PFSK-1 (cell line): ENCODE results near the gene AKT2.

Experiments used
- POLR2AphosphoS5 ChIP-seq: IDR thresholded peaks from 2 replicates; pipeline ENCODE4 v1.6.1; 2012; ENCODE audit warnings: low read depth, mild to moderate bottlenecking, control low read depth, low read length, moderate library complexity
- SIN3A ChIP-seq: IDR thresholded peaks from 2 replicates; pipeline ENCODE4 v1.6.1; 2012; ENCODE audit warnings: mild to moderate bottlenecking, low read length, moderate library complexity, borderline replicate concordance; ENCODE audit not compliant: insufficient read depth

DNA sequence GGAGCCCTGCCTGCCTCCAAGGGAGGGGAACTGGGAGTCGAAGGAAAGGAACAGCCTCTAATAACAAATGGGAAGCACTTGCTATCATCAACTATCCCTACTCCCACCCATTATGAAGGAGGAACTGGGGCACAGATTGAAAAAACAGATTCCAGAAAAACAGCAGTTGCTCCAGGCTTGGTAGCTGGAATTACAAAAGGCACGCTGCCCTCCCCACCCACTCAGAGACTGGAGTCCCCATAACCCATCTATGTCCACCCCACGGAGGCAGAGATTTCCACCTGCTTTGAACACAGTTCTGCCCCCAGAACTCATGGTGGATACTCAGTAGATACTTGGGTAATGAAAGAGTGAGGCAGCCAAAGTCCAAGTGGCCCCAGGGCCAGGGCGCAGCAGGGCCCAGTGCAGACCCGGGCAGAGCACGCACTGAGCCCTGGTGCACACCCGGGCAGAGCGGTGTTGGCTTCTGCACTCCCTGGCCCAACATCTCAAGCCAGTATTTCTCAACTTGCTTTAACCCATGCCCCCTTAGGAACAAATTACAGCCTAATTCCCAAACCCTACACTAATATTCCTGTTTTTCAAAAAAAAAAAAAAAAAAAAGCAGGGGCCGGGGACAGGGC lies 39.5 kb downstream of the AKT2 start:
- TF ChIP-seq SIN3A, result no peak
- TF ChIP-seq POLR2AphosphoS5, result no peak
